Keratinocyte (primary cell): ENCODE results near the gene AQP9. TPM values are rescaled to one million over a fixed set of nuclear protein-coding genes. Genes with fewer than 3 reads are reported as not detected.

ENCODE experiments used
- DNase-seq: peaks from one replicate; pipeline ENCODE4 v3.0.0-alpha.2; 2011; ENCODE audit warnings: low read depth, missing footprints, low spot score
- FAIRE-seq: peaks from 2 replicates; lab custom pipeline; 2011; peaks lifted over from hg19 to GRCh38; lab: Jason Lieb, UNC
- H2AFZ ChIP-seq: 2 replicates; pipeline ENCODE4 v1.6.0; 2012; ENCODE audit warnings: low read length, control low read depth, inconsistent platforms; ENCODE audit not compliant: control insufficient read depth
- H3K27ac ChIP-seq: 2 replicates; pipeline ENCODE4 v1.5.1; 2011; ENCODE audit warnings: low read length; ENCODE audit not compliant: control insufficient read depth, insufficient read depth
- H3K27me3 ChIP-seq: 3 replicates; pipeline ENCODE4 v1.6.0; 2011; ENCODE audit warnings: low read length; ENCODE audit not compliant: control insufficient read depth, insufficient read depth; ENCODE audit errors: extremely low read depth
- H3K36me3 ChIP-seq, 2 experiments: 2 replicates in 1 of 2; 3 replicates in 1 of 2; pipeline ENCODE4 v1.5.1; 2011; ENCODE audit warnings: low read length in 2 of 2, mild to moderate bottlenecking in 1 of 2; ENCODE audit not compliant: control insufficient read depth in 2 of 2, insufficient read depth in 2 of 2; ENCODE audit errors: extremely low read depth in 1 of 2
- H3K4me1 ChIP-seq: 3 replicates; pipeline ENCODE4 v1.5.1; 2011; ENCODE audit warnings: low read length; ENCODE audit not compliant: control insufficient read depth, insufficient read depth; ENCODE audit errors: extremely low read depth
- H3K4me2 ChIP-seq: 3 replicates; pipeline ENCODE4 v1.6.0; 2011; ENCODE audit warnings: low read depth, low read length; ENCODE audit not compliant: control insufficient read depth, insufficient read depth; ENCODE audit errors: extremely low read depth
- H3K4me3 ChIP-seq, 3 experiments: fragments of 200-600 bp in 1 of 3; sonication (generic) in 1 of 3; 2 replicates in 2 of 3; 3 replicates in 1 of 3; pipeline ENCODE4 v1.5.1; 2011 to 2016; ENCODE audit warnings: low read length in 3 of 3, mild to moderate bottlenecking in 3 of 3, control low read depth in 2 of 3, inconsistent platforms in 1 of 3, low read depth in 1 of 3, mixed read lengths in 1 of 3, mixed run types in 1 of 3, moderate library complexity in 1 of 3; ENCODE audit not compliant: control insufficient read depth in 2 of 3, insufficient read depth in 2 of 3; ENCODE audit errors: extremely low read depth in 1 of 3
- H3K79me2 ChIP-seq: 2 replicates; pipeline ENCODE4 v1.6.0; 2012; ENCODE audit warnings: low read length; ENCODE audit not compliant: control insufficient read depth, insufficient read depth
- H3K9ac ChIP-seq: 3 replicates; pipeline ENCODE4 v1.6.0; 2011; ENCODE audit warnings: low read length; ENCODE audit not compliant: control insufficient read depth, insufficient read depth; ENCODE audit errors: extremely low read depth
- H3K9me1 ChIP-seq: 3 replicates; pipeline ENCODE4 v1.6.0; 2011; ENCODE audit warnings: low read length; ENCODE audit not compliant: control insufficient read depth, insufficient read depth; ENCODE audit errors: extremely low read depth
- H3K9me3 ChIP-seq: 2 replicates; pipeline ENCODE4 v1.5.1; 2012; ENCODE audit warnings: low read depth, low read length; ENCODE audit not compliant: control insufficient read depth
- H4K20me1 ChIP-seq: 3 replicates; pipeline ENCODE4 v1.6.0; 2011; ENCODE audit warnings: low read length; ENCODE audit not compliant: control insufficient read depth, insufficient read depth; ENCODE audit errors: extremely low read depth
- CTCF ChIP-seq, 3 experiments: IDR thresholded peaks in 1 of 3; conservative IDR thresholded peaks in 1 of 3; optimal IDR thresholded peaks in 1 of 3; 2 replicates in 2 of 3; 3 replicates in 1 of 3; pipeline versions ENCODE3 to v1.5.1; 2011; ENCODE audit warnings: low read length in 3 of 3, mild to moderate bottlenecking in 3 of 3, moderate library complexity in 2 of 3, control low read depth in 1 of 3, inconsistent platforms in 1 of 3; ENCODE audit not compliant: insufficient read depth in 2 of 3; ENCODE audit errors: extremely low read depth in 1 of 3
- EZH2 ChIP-seq: IDR thresholded peaks from one replicate; pipeline ENCODE4 v1.6.1; 2012; ENCODE audit warnings: inconsistent platforms, mild to moderate bottlenecking, low read length, moderate library complexity
- dilution Hi-C: fragments of 300-500 bp; cut with MboI; formaldehyde crosslinking; loops from one replicate; pipeline ENCODE4 v1.7.0; 2020; ENCODE audit warnings: low sequenced_read_pairs; ENCODE audit not compliant: extremely low pct_ligation_motif_present
- polyA plus RNA-seq, 5 experiments: library from polyadenylated mRNA; depleted of rRNA in 3 of 5; stranded (reverse) in 3 of 5; stranded (forward) in 1 of 5; unstranded in 1 of 5; fragments of >200 nt; gene quantifications; 1 replicate in 1 of 5; 2 replicates in 3 of 5; 3 replicates in 1 of 5; pipeline versions ENCODE4 v1.2.1 to v1.2.3, GENCODE V29; 2011 to 2012; ENCODE audit warnings: missing spikeins in 2 of 5, low read depth in 1 of 5, low replicate concordance in 1 of 5

The AQP9 gene
- polyA plus RNA-seq, 1 donor (not counting 4 experiments of a cell fraction or from before 2014, with no cell fraction given) = 2.6 TPM

GRCh38 chr15:58222679-58223078 lies 84.5 kb downstream of the AQP9 start:
- Histone ChIP-seq H3K36me3 (no peaks in the 10 kb centered on the region), H3K9ac (no peak overlapping the region), H4K20me1 (no peaks in the 10 kb centered on the region), H3K4me2 (no peak overlapping the region), H3K79me2 (no peaks in the 10 kb centered on the region), H2AFZ (no peak overlapping the region), H3K9me1 (no peaks in the 10 kb centered on the region), H3K27me3 (no peaks in the 10 kb centered on the region), H3K4me1 (no peaks in the 10 kb centered on the region), H3K4me3 (no peak overlapping the region), H3K27ac (no peak overlapping the region), H3K9me3 (no peaks in the 10 kb centered on the region)
- dilution Hi-C loops = no loop called here
- TF ChIP-seq EZH2 (no peak), CTCF (optimal IDR thresholded peaks at IDR 0.05 in 1 of 3, IDR thresholded peaks at IDR 0.05 in 1 of 3, conservative IDR thresholded peaks at IDR 0.05 in 1 of 3; ENCODE audit: extremely low read depth in 1 of 3, insufficient read depth in 2 of 3, low read length in 3 of 3) (peak in 2 of 3 experiments; percentile 8 to 27)
- DNase-seq (no peak), FAIRE-seq (no peak)

GRCh38 chr15:58223432-58223831 lies 85.3 kb downstream of the AQP9 start:
- Histone ChIP-seq H3K4me2 (no peak overlapping the region), H3K9ac (no peak overlapping the region), H3K9me1 (no peaks in the 10 kb centered on the region), H3K4me1 (peaks cover 5% of the 10 kb centered on the region), H3K27ac (no peak overlapping the region), H4K20me1 (no peaks in the 10 kb centered on the region), H3K79me2 (no peaks in the 10 kb centered on the region), H3K4me3 (no peak overlapping the region), H3K9me3 (no peaks in the 10 kb centered on the region), H3K27me3 (no peaks in the 10 kb centered on the region), H2AFZ (no peak overlapping the region), H3K36me3 (no peaks in the 10 kb centered on the region)
- DNase-seq = no peak
- TF ChIP-seq CTCF (optimal IDR thresholded peaks at IDR 0.05 in 1 of 3, IDR thresholded peaks at IDR 0.05 in 1 of 3, conservative IDR thresholded peaks at IDR 0.05 in 1 of 3; ENCODE audit: extremely low read depth in 1 of 3, insufficient read depth in 2 of 3, low read length in 3 of 3) (no peak), EZH2 (no peak)
- FAIRE-seq = no peak
- dilution Hi-C loops = no loop called here
